H1 (cell line): ENCODE results near the gene KIF1C. TPM values are rescaled to one million over a fixed set of nuclear protein-coding genes. Genes with fewer than 3 reads are reported as not detected.
A peak's percentile ranks its signal among the peaks of the same experiment; 100 is the strongest.

ENCODE experiments used
- CTCF ChIA-PET: fragments of 300-600 bp; sonication (Branson Sonifier 250); formaldehyde crosslinking; loops from one replicate; lab custom pipeline; 2021; ENCODE audit not compliant: partially characterized antibody; lab: Charles Lee
- POLR2A ChIA-PET: fragments of 300-600 bp; sonication (Branson Sonifier 250); formaldehyde crosslinking; loops from one replicate; lab custom pipeline; 2021; ENCODE audit warnings: inconsistent platforms; ENCODE audit not compliant: partially characterized antibody; lab: Charles Lee
- DNase-seq, 2 experiments: peaks; one replicate each; pipeline versions ENCODE4 v3.0.0 to v3.0.0-alpha.2; 2010 to 2022; ENCODE audit warnings: low spot score in 2 of 2, low read depth in 1 of 2, mixed read lengths in 1 of 2
- FAIRE-seq: peaks from 2 replicates; lab custom pipeline; 2011; peaks lifted over from hg19 to GRCh38; lab: Jason Lieb, UNC
- H2AFZ ChIP-seq: 2 replicates; pipeline ENCODE4 v1.8.1; 2012; ENCODE audit warnings: low read length, inconsistent platforms
- H2AK5ac ChIP-seq: 2 replicates; pipeline ENCODE4 v1.6.1; 2013; ENCODE audit warnings: low read depth, low read length
- H2BK120ac ChIP-seq: replicated peaks from 2 replicates; pipeline ENCODE3; 2013; ENCODE audit warnings: low read depth, low read length, inconsistent platforms
- H2BK12ac ChIP-seq: 2 replicates; pipeline ENCODE4 v1.6.1; 2013; ENCODE audit warnings: low read depth, low read length
- H2BK15ac ChIP-seq: 2 replicates; pipeline ENCODE4 v1.6.1; 2013; ENCODE audit warnings: low read length
- H2BK20ac ChIP-seq: 2 replicates; pipeline ENCODE4 v1.6.1; 2013; ENCODE audit warnings: low read length
- H2BK5ac ChIP-seq: 2 replicates; pipeline ENCODE4 v1.6.1; 2013; ENCODE audit warnings: low read depth, low read length
- H3K14ac ChIP-seq: 2 replicates; pipeline ENCODE4 v1.6.1; 2013; ENCODE audit warnings: inconsistent platforms; ENCODE audit not compliant: insufficient read length
- H3K18ac ChIP-seq: 2 replicates; pipeline ENCODE4 v1.6.1; 2013; ENCODE audit warnings: low read length; ENCODE audit errors: extremely low read depth
- H3K23ac ChIP-seq: 2 replicates; pipeline ENCODE4 v1.6.1; 2013; ENCODE audit warnings: inconsistent platforms; ENCODE audit not compliant: insufficient read length
- H3K23me2 ChIP-seq: 2 replicates; pipeline ENCODE4 v1.6.1; 2013; ENCODE audit warnings: low read depth, low read length
- H3K27ac ChIP-seq: 2 replicates; pipeline ENCODE4 v1.6.1; 2011; ENCODE audit warnings: low read depth, low read length, inconsistent platforms
- H3K27me3 ChIP-seq, 4 experiments: replicated peaks in 1 of 4; 1 replicate in 1 of 4; 2 replicates in 3 of 4; pipeline versions ENCODE4 v1.6.1 to v1.8.1; 2011 to 2013; ENCODE audit warnings: low read length in 3 of 4, mild to moderate bottlenecking in 3 of 4, inconsistent platforms in 2 of 4, mixed read lengths in 2 of 4, moderate library complexity in 1 of 4; ENCODE audit not compliant: control insufficient read depth in 3 of 4, insufficient read depth in 3 of 4; ENCODE audit errors: extremely low read depth in 1 of 4
- H3K36me3 ChIP-seq, 4 experiments: 2 replicates each; pipeline versions ENCODE4 v1.6.1 to v1.8.1; 2011 to 2013; ENCODE audit warnings: mild to moderate bottlenecking in 4 of 4, low read length in 3 of 4, moderate library complexity in 2 of 4, control low read depth in 1 of 4, inconsistent platforms in 1 of 4; ENCODE audit not compliant: insufficient read depth in 4 of 4, control insufficient read depth in 2 of 4
- H3K4ac ChIP-seq: replicated peaks from 2 replicates; pipeline ENCODE3; 2013; ENCODE audit warnings: low read length, low read depth, mixed read lengths, inconsistent platforms; ENCODE audit not compliant: insufficient read length
- H3K4me1 ChIP-seq, 4 experiments: replicated peaks in 1 of 4; 1 replicate in 1 of 4; 2 replicates in 3 of 4; pipeline versions ENCODE4 v1.6.1 to v1.8.1; 2011 to 2013; ENCODE audit warnings: low read length in 3 of 4, inconsistent platforms in 2 of 4, mixed read lengths in 1 of 4; ENCODE audit not compliant: insufficient read depth in 4 of 4, control insufficient read depth in 3 of 4
- H3K4me2 ChIP-seq, 2 experiments: 2 replicates each; pipeline versions ENCODE4 v1.6.1 to v1.8.1; 2011 to 2013; ENCODE audit warnings: low read depth in 2 of 2, low read length in 2 of 2, control low read depth in 1 of 2, inconsistent platforms in 1 of 2, mild to moderate bottlenecking in 1 of 2; ENCODE audit not compliant: insufficient read depth in 1 of 2
- H3K4me3 ChIP-seq, 4 experiments: fragments of 200-600, 300-600 bp in 1 of 4; sonication (generic), shearing (Covaris generic), sonication (Bioruptor Twin) in 1 of 4; 2 replicates each; pipeline versions ENCODE4 v1.5.1 to v1.8.1; 2011 to 2016; ENCODE audit warnings: low read length in 4 of 4, low read depth in 3 of 4, control low read depth in 2 of 4, inconsistent platforms in 2 of 4, mild to moderate bottlenecking in 2 of 4, mixed read lengths in 1 of 4, moderate library complexity in 1 of 4; ENCODE audit not compliant: insufficient read depth in 2 of 4; ENCODE audit errors: extremely low read depth in 1 of 4
- H3K56ac ChIP-seq: replicated peaks from 2 replicates; pipeline ENCODE3; 2013; ENCODE audit warnings: low read depth, mild to moderate bottlenecking, mixed read lengths, low read length, inconsistent platforms; ENCODE audit not compliant: insufficient read length
- H3K79me1 ChIP-seq: 2 replicates; pipeline ENCODE4 v1.6.1; 2013; ENCODE audit warnings: low read depth, low read length, control low read depth
- H3K79me2 ChIP-seq, 2 experiments: 2 replicates each; pipeline versions ENCODE4 v1.6.1 to v1.8.1; 2012 to 2013; ENCODE audit warnings: low read length in 2 of 2, mild to moderate bottlenecking in 2 of 2, inconsistent platforms in 1 of 2; ENCODE audit not compliant: insufficient read depth in 2 of 2, control insufficient read depth in 1 of 2
- H3K9ac ChIP-seq, 4 experiments: replicated peaks in 1 of 4; 1 replicate in 1 of 4; 2 replicates in 3 of 4; pipeline versions ENCODE4 v1.6.1 to v1.8.1; 2011 to 2013; ENCODE audit warnings: low read depth in 3 of 4, low read length in 3 of 4, control low read depth in 2 of 4, mild to moderate bottlenecking in 2 of 4, moderate library complexity in 2 of 4, inconsistent platforms in 1 of 4; ENCODE audit errors: extremely low read depth in 1 of 4
- H3K9me3 ChIP-seq, 2 experiments: 2 replicates each; pipeline versions ENCODE4 v1.6.1 to v1.8.1; 2012 to 2013; ENCODE audit warnings: mild to moderate bottlenecking in 2 of 2, moderate library complexity in 2 of 2, control low read depth in 1 of 2, inconsistent platforms in 1 of 2, low read depth in 1 of 2, low read length in 1 of 2, mixed read lengths in 1 of 2; ENCODE audit not compliant: insufficient read depth in 2 of 2
- H4K20me1 ChIP-seq, 2 experiments: replicated peaks in 1 of 2; 2 replicates each; pipeline versions ENCODE3 to v1.8.1; 2011 to 2013; ENCODE audit warnings: inconsistent platforms in 2 of 2, low read length in 2 of 2, mild to moderate bottlenecking in 1 of 2; ENCODE audit not compliant: insufficient read depth in 2 of 2, control insufficient read depth in 1 of 2
- H4K5ac ChIP-seq: 2 replicates; pipeline ENCODE4 v1.6.1; 2013; ENCODE audit warnings: low read length, low read depth, mixed read lengths, inconsistent platforms; ENCODE audit not compliant: insufficient read length
- H4K8ac ChIP-seq: 2 replicates; pipeline ENCODE4 v1.8.0; 2013; ENCODE audit warnings: mild to moderate bottlenecking, moderate library complexity, low read length, inconsistent platforms; ENCODE audit not compliant: insufficient read depth; ENCODE audit errors: extremely low read depth
- H4K91ac ChIP-seq: replicated peaks from 2 replicates; pipeline ENCODE3; 2013; ENCODE audit warnings: low read length, mixed read lengths, inconsistent platforms; ENCODE audit not compliant: insufficient read length
- CTCF ChIP-seq, 3 experiments: IDR thresholded peaks; 1 replicate in 2 of 3; 2 replicates in 1 of 3; pipeline versions ENCODE4 v1.5.1 to v1.6.1; 2011; ENCODE audit warnings: low read length in 3 of 3, mild to moderate bottlenecking in 3 of 3, inconsistent platforms in 2 of 3, low read depth in 1 of 3, moderate library complexity in 1 of 3; ENCODE audit not compliant: insufficient read depth in 1 of 3; ENCODE audit errors: control extremely low read depth in 1 of 3
- JUN ChIP-seq: IDR thresholded peaks from 2 replicates; pipeline ENCODE4 v1.6.1; 2011; ENCODE audit warnings: low read depth, mild to moderate bottlenecking, improper control_type of control experiment, low read length
- WGBS, 2 experiments: shearing (Covaris generic) in 1 of 2; methylation state at CpG; one replicate each; pipeline versions ENCODE4 v1.1.6 to v1.1.7; 2013 to 2015; ENCODE audit warnings: low lambda C conversion rate in 2 of 2, mixed read lengths in 2 of 2, inconsistent platforms in 1 of 2, low coverage in 1 of 2, missing lambda C conversion rate in 1 of 2; ENCODE audit not compliant: insufficient replicate concordance in 2 of 2, insufficient coverage in 1 of 2, insufficient read length in 1 of 2; ENCODE audit errors: extremely low coverage in 1 of 2, missing lambda C conversion rate in 1 of 2; 5-methylcytosine and 5-hydroxymethylcytosine counted together
- polyA plus RNA-seq, 7 experiments: library from polyadenylated mRNA; depleted of rRNA in 3 of 7; stranded (reverse) in 5 of 7; unstranded in 2 of 7; fragments of >200 nt in 5 of 7; fragments of 200-250 nt in 2 of 7; gene quantifications; 1 replicate in 5 of 7; 2 replicates in 1 of 7; 4 replicates in 1 of 7; pipeline versions ENCODE4 v1.2.1 to v1.2.3, GENCODE V29; 2011 to 2013; ENCODE audit warnings: missing spikeins in 2 of 7, mixed read lengths in 2 of 7
- total RNA-seq: library from RNA; stranded (reverse); fragmentation: NEBNext Ultra II Directional; extraction: Animal tissue kit (Norgen Biotek cat#: 25700); gene quantifications from 2 replicates; pipeline ENCODE4 v1.2.1, GENCODE V29; 2021

KIF1C gene
- total and polyA plus RNA-seq, 2 of the 8 experiments (the other 6 are each of a cell fraction or from before 2014, with no cell fraction given), result 14.3 to 114 TPM

DNA sequence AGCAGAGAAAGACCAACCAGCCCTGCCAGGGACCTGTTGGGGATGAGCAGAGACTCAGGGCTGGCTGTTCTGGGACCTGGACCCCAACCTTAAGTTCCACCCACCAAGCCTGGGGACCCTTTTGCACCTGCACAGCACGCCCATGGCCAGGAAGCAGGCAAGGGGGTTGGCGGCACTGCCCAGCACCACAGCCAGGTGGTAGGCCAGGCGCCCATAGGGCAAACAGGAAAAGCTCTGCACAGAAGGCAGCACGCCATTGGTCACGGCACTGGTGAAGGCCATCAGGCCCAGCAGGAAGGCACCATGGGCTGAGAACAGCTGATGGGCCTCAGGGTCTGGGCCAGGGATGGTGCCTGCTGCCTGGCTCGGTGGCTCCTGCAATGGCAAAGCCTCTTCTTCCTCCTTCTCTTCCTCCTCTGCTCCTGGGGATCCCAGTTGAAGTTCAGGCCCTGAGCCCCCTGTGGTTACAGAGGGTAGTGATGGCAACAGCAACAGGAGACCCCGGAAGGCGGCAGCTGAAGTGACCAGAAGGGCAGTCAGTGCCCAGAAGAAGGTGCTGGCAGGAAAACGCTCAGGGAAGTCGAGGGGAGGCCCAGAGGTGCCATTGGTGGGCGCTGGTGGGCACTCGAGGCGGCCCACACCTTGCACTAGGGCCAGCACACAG lies 35.7 kb downstream of the KIF1C start:
- no peaks in the 10 kb centered on the region for H3K79me1 ChIP-seq
- peak in 1 of 3 experiments; percentile 2; a peak in 1 of 4 replicates for TF ChIP-seq CTCF (IDR thresholded peaks at IDR 0.05; ENCODE audit: control extremely low read depth in 1 of 3, insufficient read depth in 1 of 3, low read depth in 1 of 3, low read length in 3 of 3)
- TF ChIP-seq JUN, result no peak
- H3K4me3 ChIP-seq, result no peak overlapping the region
- H4K91ac ChIP-seq, result no peak overlapping the region
- H2AK5ac ChIP-seq, result no peak overlapping the region
- no peaks in the 10 kb centered on the region for H3K36me3 ChIP-seq
- FAIRE-seq (no peak), DNase-seq (no peak)
- no peak overlapping the region for H3K4ac ChIP-seq
- no peak overlapping the region for H2BK20ac ChIP-seq
- no peak overlapping the region for H3K27ac ChIP-seq
- H3K4me1 ChIP-seq, result no peaks in the 10 kb centered on the region; a peak in 1 of 7 replicates
- H2BK5ac ChIP-seq, result no peak overlapping the region
- peaks cover 4% of the 10 kb centered on the region; the same call in 1 of the 2 replicates for H3K23me2 ChIP-seq
- no peak overlapping the region for H3K56ac ChIP-seq
- WGBS, 2 experiments, result 83% methylated on average over 12 of the region's 13 CpGs; no CpG with 5 or more reads in 1 of the 2 experiments
- H3K79me2 ChIP-seq, result no peaks in the 10 kb centered on the region
- H2BK15ac ChIP-seq, result peak overlapping the region; percentile 61; the same call in 1 of the 2 replicates
- H3K23ac ChIP-seq, result no peak overlapping the region
- H3K9ac ChIP-seq, result no peak overlapping the region
- peak overlapping the region; percentile 88; the same call in 1 of the 2 replicates for H2BK12ac ChIP-seq
- ChIA-PET POLR2A (interaction anchor here (1.5 to 1.7 kb wide), 2 partner anchors 12 to 37 kb away, joined by 3 to 5 read pairs; no protein-coding TSS in a partner anchor), CTCF (interaction anchor here (0.7 to 11.5 kb wide), 5 partner anchors 8 to 270 kb away, joined by 3 to 102 read pairs (median 5); no protein-coding TSS in a partner anchor)
- no peak overlapping the region for H2BK120ac ChIP-seq
- H3K9me3 ChIP-seq, result no peaks in the 10 kb centered on the region
- no peak overlapping the region for H4K5ac ChIP-seq
- no peak overlapping the region; the same call in 1 of the 2 replicates for H4K8ac ChIP-seq
- no peak overlapping the region for H3K14ac ChIP-seq
- H3K27me3 ChIP-seq, result peaks cover 0 to 14% (median 1%) of the 10 kb centered on the region in 4 experiments; a peak in 5 of 7 replicates
- H3K18ac ChIP-seq, result no peak overlapping the region
- H3K4me2 ChIP-seq, result no peak overlapping the region
- no peaks in the 10 kb centered on the region for H4K20me1 ChIP-seq
- no peak overlapping the region for H2AFZ ChIP-seq
